ENCODE data around the gene CD99.

- TF ChIP-seq, protein P1, sequence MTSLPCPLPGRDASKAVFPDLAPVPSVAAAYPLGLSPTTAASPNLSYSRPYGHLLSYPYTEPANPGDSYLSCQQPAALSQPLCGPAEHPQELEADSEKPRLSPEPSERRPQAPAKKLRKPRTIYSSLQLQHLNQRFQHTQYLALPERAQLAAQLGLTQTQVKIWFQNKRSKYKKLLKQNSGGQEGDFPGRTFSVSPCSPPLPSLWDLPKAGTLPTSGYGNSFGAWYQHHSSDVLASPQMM (CRISPR knock-in tag; IDR thresholded peaks at IDR 0.05), result no peak
- TF ChIP-seq HDAC3 (IDR thresholded peaks at IDR 0.05; ENCODE audit: borderline replicate concordance, partially characterized antibody), result no peak
- no peak for TF ChIP-seq NELFE (IDR thresholded peaks at IDR 0.05; ENCODE audit: insufficient read depth, insufficient read length)
- no peak for TF ChIP-seq MXI1 (IDR thresholded peaks at IDR 0.05; ENCODE audit: low read depth, low read length)
- TF ChIP-seq HIVEP1 (CRISPR knock-in tag; IDR thresholded peaks at IDR 0.05), result no peak
- no peak for TF ChIP-seq EP300 (IDR thresholded peaks at IDR 0.05; ENCODE audit: low read length)
- TF ChIP-seq, protein P2, sequence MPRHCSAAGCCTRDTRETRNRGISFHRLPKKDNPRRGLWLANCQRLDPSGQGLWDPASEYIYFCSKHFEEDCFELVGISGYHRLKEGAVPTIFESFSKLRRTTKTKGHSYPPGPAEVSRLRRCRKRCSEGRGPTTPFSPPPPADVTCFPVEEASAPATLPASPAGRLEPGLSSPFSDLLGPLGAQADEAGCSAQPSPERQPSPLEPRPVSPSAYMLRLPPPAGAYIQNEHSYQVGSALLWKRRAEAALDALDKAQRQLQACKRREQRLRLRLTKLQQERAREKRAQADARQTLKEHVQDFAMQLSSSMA (CRISPR knock-in tag; IDR thresholded peaks at IDR 0.05), result no peak
- no peak for TF ChIP-seq ATF2 (CRISPR knock-in tag; IDR thresholded peaks at IDR 0.05)
- no peak for TF ChIP-seq ZSCAN29 (IDR thresholded peaks at IDR 0.05)
- TF ChIP-seq CTCF (IDR thresholded peaks at IDR 0.05 in 2 of 3, conservative IDR thresholded peaks at IDR 0.05 in 1 of 3; ENCODE audit: insufficient read depth in 2 of 3, low read depth in 1 of 3, low read length in 3 of 3), result no peak
- TF ChIP-seq HINFP (tag; conservative IDR thresholded peaks at IDR 0.05; ENCODE audit: low read depth), result no peak
- no peak for TF ChIP-seq BMI1 (IDR thresholded peaks at IDR 0.05; ENCODE audit: low read length)
- TF ChIP-seq, protein P3, sequence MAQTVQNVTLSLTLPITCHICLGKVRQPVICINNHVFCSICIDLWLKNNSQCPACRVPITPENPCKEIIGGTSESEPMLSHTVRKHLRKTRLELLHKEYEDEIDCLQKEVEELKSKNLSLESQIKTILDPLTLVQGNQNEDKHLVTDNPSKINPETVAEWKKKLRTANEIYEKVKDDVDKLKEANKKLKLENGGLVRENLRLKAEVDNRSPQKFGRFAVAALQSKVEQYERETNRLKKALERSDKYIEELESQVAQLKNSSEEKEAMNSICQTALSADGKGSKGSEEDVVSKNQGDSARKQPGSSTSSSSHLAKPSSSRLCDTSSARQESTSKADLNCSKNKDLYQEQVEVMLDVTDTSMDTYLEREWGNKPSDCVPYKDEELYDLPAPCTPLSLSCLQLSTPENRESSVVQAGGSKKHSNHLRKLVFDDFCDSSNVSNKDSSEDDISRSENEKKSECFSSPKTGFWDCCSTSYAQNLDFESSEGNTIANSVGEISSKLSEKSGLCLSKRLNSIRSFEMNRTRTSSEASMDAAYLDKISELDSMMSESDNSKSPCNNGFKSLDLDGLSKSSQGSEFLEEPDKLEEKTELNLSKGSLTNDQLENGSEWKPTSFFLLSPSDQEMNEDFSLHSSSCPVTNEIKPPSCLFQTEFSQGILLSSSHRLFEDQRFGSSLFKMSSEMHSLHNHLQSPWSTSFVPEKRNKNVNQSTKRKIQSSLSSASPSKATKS (CRISPR knock-in tag; IDR thresholded peaks at IDR 0.05), result no peak
Measured at GRCh38 chrX:2664502-2664901, 26.6 kb upstream of the CD99 start.
